Stimulated activated CD4-positive, alpha-beta T cell treated with anti-CD3 and anti-CD28 coated beads, Interleukin-12 subunit alpha, Interleukin-12 subunit beta, amount 100 ng/mL, for 24 hours (primary cell): Measurements from ENCODE around the gene SELENOF.
"Not testable (repeated sequence)": the region's sequence is repeated elsewhere in the genome, so short reads cannot be mapped to it uniquely, and the experiment has no call there.

Experiments
- DNase-seq, 2 experiments: peaks; one replicate each; pipeline ENCODE4 v3.0.0-alpha.2; 2020; ENCODE audit warnings: low read depth in 2 of 2

SELENOF gene

DNA sequence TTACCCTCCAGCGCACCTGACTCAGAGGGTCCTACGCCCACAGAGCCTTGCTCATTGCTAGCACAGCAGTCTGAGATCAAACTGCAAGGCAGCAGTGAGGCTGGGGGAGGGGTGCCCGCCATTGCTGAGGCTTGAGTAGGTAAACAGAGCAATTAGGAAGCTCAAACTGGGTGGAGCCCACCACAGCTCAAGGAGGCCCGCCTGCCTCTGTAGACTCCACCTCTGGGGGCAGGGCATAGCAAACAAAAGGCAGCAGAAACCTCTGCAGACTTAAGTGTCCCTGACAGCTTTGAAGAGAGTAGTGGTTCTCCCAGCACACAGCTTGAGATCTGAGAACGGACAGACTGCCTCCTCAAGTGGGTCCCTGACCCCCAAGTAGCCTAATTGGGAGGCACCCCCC lies 99.8 kb downstream of the SELENOF start:
- not testable (repeated sequence) for DNase-seq
